Neural progenitor cell (in vitro differentiated cells): Measurements from ENCODE around the gene SLC5A6.

ENCODE experiments used
- CTCF ChIP-seq: fragments of 200-600 bp; sonication (generic); IDR thresholded peaks from 2 replicates; pipeline ENCODE4 v1.5.1; 2017; ENCODE audit warnings: antibody characterized with exemption, mild to moderate bottlenecking
- EZH2 ChIP-seq: fragments of 200-600 bp; sonication (generic); IDR thresholded peaks from 2 replicates; pipeline ENCODE4 v1.6.1; 2017; ENCODE audit warnings: antibody characterized with exemption, mild to moderate bottlenecking, moderate library complexity

GRCh38 chr2:27255187-27255586 is 43.1 kb upstream of the SLC5A6 start:
- TF ChIP-seq CTCF: no peak
- no peak for TF ChIP-seq EZH2
